H54 (cell line): Measurements from ENCODE around the gene CWC15.

ENCODE experiments used
- DNase-seq: peaks from one replicate; pipeline ENCODE4 v3.0.0; 2011; ENCODE audit warnings: low spot score, mixed read lengths; ENCODE audit not compliant: insufficient read length
- FAIRE-seq: peaks from 3 replicates; lab custom pipeline; 2011; peaks lifted over from hg19 to GRCh38; lab: Jason Lieb, UNC
- POLR2A ChIP-seq: IDR thresholded peaks from 2 replicates; pipeline ENCODE4 v1.6.1; 2011; ENCODE audit warnings: low read depth, mild to moderate bottlenecking, low read length

CWC15 gene

GRCh38 chr11:94912806-94913205 is 60.5 kb downstream of the CWC15 start:
- TF ChIP-seq POLR2A, result no peak
- no peak for FAIRE-seq
- no peak for DNase-seq
